Neural cell (in vitro differentiated cells): Measurements from ENCODE around the gene ZNF853.

Experiments used
- EP300 ChIP-seq: fragments of 450-650 bp; conservative IDR thresholded peaks from 2 replicates; pipeline ENCODE4 v1.6.1; 2014; ENCODE audit warnings: antibody characterized with exemption, mild to moderate bottlenecking, moderate library complexity; ENCODE audit not compliant: poor library complexity, severe bottlenecking
- EZH2 ChIP-seq: fragments of 200-600, 300-800 bp; shearing (Covaris generic), sonication (generic); IDR thresholded peaks from 2 replicates; pipeline ENCODE4 v1.6.1; 2014; ENCODE audit warnings: antibody characterized with exemption, low read length, borderline replicate concordance, mild to moderate bottlenecking; ENCODE audit not compliant: insufficient read depth, poor library complexity, severe bottlenecking
- RAD21 ChIP-seq: fragments of 450-650 bp; conservative IDR thresholded peaks from 2 replicates; pipeline ENCODE4 v1.6.1; 2014; ENCODE audit warnings: antibody characterized with exemption, mild to moderate bottlenecking, moderate library complexity

DNA sequence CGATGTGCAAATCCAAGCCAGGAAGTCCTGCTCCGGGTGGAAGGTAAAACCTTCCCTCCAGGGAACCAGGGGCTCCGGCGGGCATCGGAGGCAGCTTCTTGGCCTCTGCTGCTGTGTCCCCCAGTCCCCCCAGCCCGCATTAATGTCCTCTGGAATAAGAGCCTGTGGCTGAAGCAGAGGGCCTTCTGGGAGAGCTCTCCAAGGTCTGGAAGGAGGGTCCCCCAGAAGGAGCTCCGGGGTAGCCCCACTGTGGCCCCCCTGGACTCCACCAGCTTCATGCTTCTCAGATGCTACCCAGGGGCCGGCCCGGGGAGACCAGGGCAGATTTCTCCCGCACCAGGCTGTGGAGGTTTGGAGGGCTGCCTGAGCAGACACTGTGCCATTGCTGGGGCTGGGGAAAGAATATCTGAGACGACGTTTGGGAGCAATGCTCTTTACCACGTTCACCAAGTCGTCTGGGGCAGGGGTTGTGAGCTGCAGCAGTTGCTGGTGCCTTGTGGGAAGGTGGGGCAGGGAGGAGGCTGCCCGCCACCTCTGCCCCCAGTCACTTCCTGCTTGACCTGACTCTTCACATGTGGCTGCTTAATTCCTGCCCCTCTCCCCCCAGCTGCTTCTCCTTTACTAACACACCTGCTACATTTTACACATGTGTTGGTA is 8.3 kb downstream of the ZNF853 start:
- TF ChIP-seq EP300 (no peak), RAD21 (no peak), EZH2 (no peak)
